OCI-LY7 (cell line): ENCODE measurements around the gene CSNK1G1.

Experiments used
- EZH2phosphoT487 ChIP-seq: fragments of 200-600 bp; sonication (generic); IDR thresholded peaks from 2 replicates; pipeline ENCODE4 v1.6.1; 2018; ENCODE audit warnings: low read depth, borderline replicate concordance, mild to moderate bottlenecking, mixed run types, antibody characterized with exemption, low read length, moderate library complexity, mixed read lengths
- TF ChIP-seq, protein P1 (sequence below): fragments of 200-600 bp; sonication (generic); conservative IDR thresholded peaks from 2 replicates; pipeline ENCODE4 v1.5.1; 2014; ENCODE audit warnings: mild to moderate bottlenecking, antibody characterized with exemption, low read length, moderate library complexity, mixed read lengths

DNA sequence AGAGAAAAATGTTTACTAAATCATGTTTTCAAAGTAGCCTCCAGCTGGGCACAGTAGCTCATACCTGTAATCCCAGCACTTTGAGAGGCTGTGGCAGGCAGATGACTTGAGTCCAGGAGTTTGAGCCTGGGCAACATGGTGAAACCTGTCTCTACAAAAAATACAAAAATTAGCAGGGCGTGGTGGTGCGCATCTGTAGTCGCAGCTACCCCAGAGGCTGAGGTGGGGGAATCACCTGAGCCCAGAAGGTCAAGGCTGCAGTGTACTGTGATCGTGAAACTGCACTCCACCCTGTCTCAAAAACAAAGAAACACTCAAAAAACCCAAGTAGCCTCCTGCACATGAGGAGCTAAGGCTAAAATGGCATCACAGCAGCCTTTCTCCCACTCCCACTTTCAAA is 191.5 kb downstream of the CSNK1G1 start:
- TF ChIP-seq, protein P1, sequence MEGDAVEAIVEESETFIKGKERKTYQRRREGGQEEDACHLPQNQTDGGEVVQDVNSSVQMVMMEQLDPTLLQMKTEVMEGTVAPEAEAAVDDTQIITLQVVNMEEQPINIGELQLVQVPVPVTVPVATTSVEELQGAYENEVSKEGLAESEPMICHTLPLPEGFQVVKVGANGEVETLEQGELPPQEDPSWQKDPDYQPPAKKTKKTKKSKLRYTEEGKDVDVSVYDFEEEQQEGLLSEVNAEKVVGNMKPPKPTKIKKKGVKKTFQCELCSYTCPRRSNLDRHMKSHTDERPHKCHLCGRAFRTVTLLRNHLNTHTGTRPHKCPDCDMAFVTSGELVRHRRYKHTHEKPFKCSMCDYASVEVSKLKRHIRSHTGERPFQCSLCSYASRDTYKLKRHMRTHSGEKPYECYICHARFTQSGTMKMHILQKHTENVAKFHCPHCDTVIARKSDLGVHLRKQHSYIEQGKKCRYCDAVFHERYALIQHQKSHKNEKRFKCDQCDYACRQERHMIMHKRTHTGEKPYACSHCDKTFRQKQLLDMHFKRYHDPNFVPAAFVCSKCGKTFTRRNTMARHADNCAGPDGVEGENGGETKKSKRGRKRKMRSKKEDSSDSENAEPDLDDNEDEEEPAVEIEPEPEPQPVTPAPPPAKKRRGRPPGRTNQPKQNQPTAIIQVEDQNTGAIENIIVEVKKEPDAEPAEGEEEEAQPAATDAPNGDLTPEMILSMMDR = no peak
- TF ChIP-seq EZH2phosphoT487 = no peak
